ENCODE data around the gene TRIM5.

TRIM5 gene

GRCh38 chr11:5624489-5625279 is 60.2 kb downstream of the TRIM5 start, which contains the start of gene TRIM34:
Gene TRIM34 (plus strand): TSS chr11:5625001. CDS start chr11:5632332, 7,331 bp downstream.
- H3K27ac Mint-ChIP-seq, result peak within 1 kb of the TSS; percentile 36
- peak; percentile 11 for DNase-seq

GRCh38 chr11:5622802-5623201 is 62.1 kb downstream of the TRIM5 start:
- DNase-seq, result no peak
- no peak for TF ChIP-seq CTCF (IDR thresholded peaks at IDR 0.05)
- H3K27ac Mint-ChIP-seq, result no peak overlapping the region
- no peaks in the 10 kb centered on the region for H3K9me3 Mint-ChIP-seq
- H3K4me1 Mint-ChIP-seq, result peaks cover 32% of the 10 kb centered on the region
- no peak overlapping the region for H3K4me3 Mint-ChIP-seq
- no peaks in the 10 kb centered on the region for H3K36me3 Mint-ChIP-seq (ENCODE audit: low read depth)
- peaks cover 3% of the 10 kb centered on the region for H3K27me3 Mint-ChIP-seq (ENCODE audit: low read depth, poor library complexity)

More at GRCh38 chr11:5624489-5625279, 60.2 kb downstream of the TRIM5 start, which contains the start of gene TRIM34:
- Mint-ChIP-seq H3K9me3 (no peaks in the 10 kb centered on the region), H3K36me3 (ENCODE audit: low read depth) (no peaks in the 10 kb centered on the region), H3K27me3 (ENCODE audit: low read depth, poor library complexity) (peaks cover 7% of the 10 kb centered on the region), H3K4me3 (peak within 1 kb of the TSS; percentile 68), H3K4me1 (peaks cover 32% of the 10 kb centered on the region)
- no peak for TF ChIP-seq CTCF (IDR thresholded peaks at IDR 0.05)

GRCh38 chr11:5621580-5621979 is 63.3 kb downstream of the TRIM5 start:
- Mint-ChIP-seq H3K4me1 (peaks cover 32% of the 10 kb centered on the region), H3K4me3 (no peak overlapping the region), H3K27me3 (ENCODE audit: low read depth, poor library complexity) (no peaks in the 10 kb centered on the region), H3K36me3 (ENCODE audit: low read depth) (no peaks in the 10 kb centered on the region), H3K27ac (peak overlapping the region; percentile 81), H3K9me3 (no peaks in the 10 kb centered on the region)
- no peak for DNase-seq
- no peak for TF ChIP-seq CTCF (IDR thresholded peaks at IDR 0.05)

GRCh38 chr11:5620651-5621521 is 64.0 kb downstream of the TRIM5 start:
- TF ChIP-seq CTCF (IDR thresholded peaks at IDR 0.05), result no peak
- Mint-ChIP-seq H3K4me3 (no peak overlapping the region), H3K4me1 (peaks cover 29% of the 10 kb centered on the region), H3K27me3 (ENCODE audit: low read depth, poor library complexity) (no peaks in the 10 kb centered on the region), H3K27ac (no peak overlapping the region), H3K9me3 (no peaks in the 10 kb centered on the region), H3K36me3 (ENCODE audit: low read depth) (no peaks in the 10 kb centered on the region)
- DNase-seq, result no peak

GRCh38 chr11:5618807-5619206 is 66.1 kb downstream of the TRIM5 start:
- TF ChIP-seq CTCF (IDR thresholded peaks at IDR 0.05), result no peak
- Mint-ChIP-seq H3K27me3 (ENCODE audit: low read depth, poor library complexity) (no peaks in the 10 kb centered on the region), H3K9me3 (no peaks in the 10 kb centered on the region), H3K4me3 (no peak overlapping the region), H3K27ac (no peak overlapping the region), H3K4me1 (peaks cover 14% of the 10 kb centered on the region), H3K36me3 (ENCODE audit: low read depth) (no peaks in the 10 kb centered on the region)
- no peak for DNase-seq

Data from nephron progenitor cell (in vitro differentiated cells).